ENCODE results near the gene SPO11. TPM values are rescaled to one million over a fixed set of nuclear protein-coding genes. Genes with fewer than 3 reads are reported as not detected.

SPO11 gene
- total RNA-seq, 1 donor from 2014 or later: not detected

- H3K9me3 Mint-ChIP-seq: no peaks in the 10 kb centered on the region
- H3K4me1 Mint-ChIP-seq: no peaks in the 10 kb centered on the region
- DNase-seq (ENCODE audit: low spot score in 2 of 2, unreplicated experiment in 2 of 2): no peak
- no peak overlapping the region for H3K27ac Mint-ChIP-seq
- TF ChIP-seq, protein P1, sequence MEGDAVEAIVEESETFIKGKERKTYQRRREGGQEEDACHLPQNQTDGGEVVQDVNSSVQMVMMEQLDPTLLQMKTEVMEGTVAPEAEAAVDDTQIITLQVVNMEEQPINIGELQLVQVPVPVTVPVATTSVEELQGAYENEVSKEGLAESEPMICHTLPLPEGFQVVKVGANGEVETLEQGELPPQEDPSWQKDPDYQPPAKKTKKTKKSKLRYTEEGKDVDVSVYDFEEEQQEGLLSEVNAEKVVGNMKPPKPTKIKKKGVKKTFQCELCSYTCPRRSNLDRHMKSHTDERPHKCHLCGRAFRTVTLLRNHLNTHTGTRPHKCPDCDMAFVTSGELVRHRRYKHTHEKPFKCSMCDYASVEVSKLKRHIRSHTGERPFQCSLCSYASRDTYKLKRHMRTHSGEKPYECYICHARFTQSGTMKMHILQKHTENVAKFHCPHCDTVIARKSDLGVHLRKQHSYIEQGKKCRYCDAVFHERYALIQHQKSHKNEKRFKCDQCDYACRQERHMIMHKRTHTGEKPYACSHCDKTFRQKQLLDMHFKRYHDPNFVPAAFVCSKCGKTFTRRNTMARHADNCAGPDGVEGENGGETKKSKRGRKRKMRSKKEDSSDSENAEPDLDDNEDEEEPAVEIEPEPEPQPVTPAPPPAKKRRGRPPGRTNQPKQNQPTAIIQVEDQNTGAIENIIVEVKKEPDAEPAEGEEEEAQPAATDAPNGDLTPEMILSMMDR (IDR thresholded peaks at IDR 0.05; ENCODE audit: unreplicated experiment): no peak
- no peaks in the 10 kb centered on the region for H3K27me3 Mint-ChIP-seq (ENCODE audit: low read depth)
- no peak overlapping the region for H3K4me3 Mint-ChIP-seq
- H3K36me3 Mint-ChIP-seq: peaks cover 40% of the 10 kb centered on the region
These were observed 49.2 kb downstream of the SPO11 start for GRCh38 chr20:57378646-57379262.

DNA sequence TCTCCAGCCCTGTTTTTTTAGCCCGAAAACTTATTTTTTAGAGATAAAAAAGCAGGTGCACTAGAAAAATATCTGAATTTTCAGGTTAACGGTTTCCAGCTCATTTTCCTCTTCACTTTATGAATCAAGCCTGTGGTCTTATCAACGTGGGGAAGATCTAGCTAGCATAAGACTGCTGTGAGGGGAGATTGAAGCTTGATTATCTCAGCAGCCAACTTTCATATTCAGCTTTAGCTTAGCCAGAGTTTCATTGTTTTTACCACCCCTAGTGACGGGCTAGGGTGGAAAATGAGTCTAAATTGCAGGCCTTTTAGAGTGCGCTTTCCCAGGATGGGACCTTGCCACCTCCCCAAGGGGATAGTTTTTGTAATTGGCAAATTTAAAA, 49.7 kb downstream of the SPO11 start:
- Mint-ChIP-seq H3K4me3 (no peak overlapping the region), H3K9me3 (no peaks in the 10 kb centered on the region), H3K27me3 (ENCODE audit: low read depth) (no peaks in the 10 kb centered on the region), H3K27ac (no peak overlapping the region), H3K4me1 (no peaks in the 10 kb centered on the region), H3K36me3 (peaks cover 38% of the 10 kb centered on the region)
- no peak for DNase-seq (ENCODE audit: low spot score in 2 of 2, unreplicated experiment in 2 of 2)
- TF ChIP-seq, protein P1 (IDR thresholded peaks at IDR 0.05; ENCODE audit: unreplicated experiment): no peak

- H3K4me1 Mint-ChIP-seq: no peaks in the 10 kb centered on the region
- H3K9me3 Mint-ChIP-seq: no peaks in the 10 kb centered on the region
- H3K27ac Mint-ChIP-seq: no peak overlapping the region
- no peak for DNase-seq (ENCODE audit: low spot score in 2 of 2, unreplicated experiment in 2 of 2)
- TF ChIP-seq, protein P1 (IDR thresholded peaks at IDR 0.05; ENCODE audit: unreplicated experiment): no peak
- H3K36me3 Mint-ChIP-seq: peaks cover 32% of the 10 kb centered on the region
- H3K27me3 Mint-ChIP-seq (ENCODE audit: low read depth): no peaks in the 10 kb centered on the region
- H3K4me3 Mint-ChIP-seq: no peak overlapping the region
These were observed 50.6 kb downstream of the SPO11 start for GRCh38 chr20:57380081-57380750.

GRCh38 chr20:57381596-57382503, 52.2 kb downstream of the SPO11 start:
- H3K4me3 Mint-ChIP-seq: no peak overlapping the region
- DNase-seq (ENCODE audit: low spot score in 2 of 2, unreplicated experiment in 2 of 2): peak in 1 of 2 experiments; percentile 88
- TF ChIP-seq, protein P1 (IDR thresholded peaks at IDR 0.05; ENCODE audit: unreplicated experiment): peak; percentile 94

DNA sequence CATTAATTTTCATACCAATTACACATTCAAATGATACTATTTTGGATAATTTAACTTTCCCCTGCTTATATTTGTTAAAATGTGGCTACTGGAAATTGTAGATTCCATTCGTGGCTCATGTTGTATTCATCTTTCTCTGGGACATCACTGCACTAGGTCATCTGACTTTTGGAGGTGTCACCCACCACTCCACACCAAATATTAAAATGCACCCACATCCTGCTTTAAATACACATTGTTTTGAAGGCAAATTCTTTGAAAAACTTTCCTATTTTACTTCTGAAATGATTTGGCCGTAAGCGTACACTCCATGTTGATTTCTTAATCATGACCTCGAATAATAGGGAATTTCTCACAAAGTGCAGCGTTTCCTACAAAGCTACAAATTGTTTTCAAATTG, 52.9 kb downstream of the SPO11 start:
- Mint-ChIP-seq H3K36me3 (peaks cover 14% of the 10 kb centered on the region), H3K4me1 (no peaks in the 10 kb centered on the region), H3K27me3 (ENCODE audit: low read depth) (no peaks in the 10 kb centered on the region), H3K27ac (no peak overlapping the region), H3K4me3 (no peak overlapping the region), H3K9me3 (no peaks in the 10 kb centered on the region)
- no peak for DNase-seq (ENCODE audit: low spot score in 2 of 2, unreplicated experiment in 2 of 2)
- TF ChIP-seq, protein P1 (IDR thresholded peaks at IDR 0.05; ENCODE audit: unreplicated experiment): no peak

More at GRCh38 chr20:57381596-57382503, 52.2 kb downstream of the SPO11 start:
- H3K4me1 Mint-ChIP-seq: no peaks in the 10 kb centered on the region
- H3K36me3 Mint-ChIP-seq: peaks cover 20% of the 10 kb centered on the region
- H3K27me3 Mint-ChIP-seq (ENCODE audit: low read depth): no peaks in the 10 kb centered on the region
- no peak overlapping the region for H3K27ac Mint-ChIP-seq
- no peaks in the 10 kb centered on the region for H3K9me3 Mint-ChIP-seq

All from mesothelial cell of epicardium (in vitro differentiated cells).